ENCODE data around the gene PRTG.
A peak's percentile ranks its signal among the peaks of the same experiment; 100 is the strongest.
"Not testable (repeated sequence)": the region's sequence is repeated elsewhere in the genome, so short reads cannot be mapped to it uniquely, and the experiment has no call there.

The PRTG gene

DNA sequence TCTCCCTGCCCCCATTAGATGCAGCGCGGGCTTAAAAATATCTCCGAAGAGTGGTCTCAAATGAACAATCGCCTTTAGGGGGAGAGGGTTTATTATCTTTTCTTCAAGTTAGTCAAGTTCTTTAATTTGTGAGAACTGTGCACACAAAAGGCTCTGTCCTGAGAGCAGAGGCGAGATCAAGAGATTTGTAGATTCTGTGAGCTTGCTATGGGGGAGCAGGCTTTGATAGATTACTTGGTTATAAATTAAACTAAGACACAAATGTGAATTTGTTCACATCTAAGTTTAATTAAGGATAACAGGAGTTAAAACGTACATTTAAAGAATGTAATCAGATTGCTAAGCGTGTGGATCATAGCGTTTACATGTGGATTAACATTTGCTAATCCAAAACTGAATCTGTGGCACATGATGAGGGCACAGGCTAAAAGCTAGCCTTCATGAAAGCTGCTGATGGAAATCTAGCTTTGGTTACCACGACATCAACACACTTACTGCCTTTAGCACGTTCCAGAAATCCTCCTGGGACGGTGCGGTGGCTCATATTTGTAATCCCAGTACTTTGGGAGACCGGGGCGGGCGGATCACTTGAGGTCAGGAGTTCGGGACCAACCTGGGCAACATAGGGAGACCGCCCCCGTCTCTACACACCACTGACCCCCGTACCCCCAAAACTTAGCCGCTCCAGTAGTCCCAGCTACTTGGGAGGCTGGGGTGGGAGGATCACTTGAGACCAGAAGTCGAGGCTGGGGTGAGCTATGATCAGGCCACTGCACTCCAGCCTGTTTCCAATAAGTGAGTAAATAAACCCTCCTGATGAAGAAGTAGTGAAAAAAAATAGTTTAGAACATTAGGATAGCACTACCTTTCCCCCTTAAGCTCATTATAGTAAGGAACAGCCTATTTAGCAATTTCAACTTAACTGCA lies 1.0 kb upstream of the PRTG start:
- DNase-seq: peak; percentile 31

GRCh38 chr15:55742498-55742926 lies 440 bp downstream of the PRTG start:
- peak; percentile 76 for DNase-seq

DNA sequence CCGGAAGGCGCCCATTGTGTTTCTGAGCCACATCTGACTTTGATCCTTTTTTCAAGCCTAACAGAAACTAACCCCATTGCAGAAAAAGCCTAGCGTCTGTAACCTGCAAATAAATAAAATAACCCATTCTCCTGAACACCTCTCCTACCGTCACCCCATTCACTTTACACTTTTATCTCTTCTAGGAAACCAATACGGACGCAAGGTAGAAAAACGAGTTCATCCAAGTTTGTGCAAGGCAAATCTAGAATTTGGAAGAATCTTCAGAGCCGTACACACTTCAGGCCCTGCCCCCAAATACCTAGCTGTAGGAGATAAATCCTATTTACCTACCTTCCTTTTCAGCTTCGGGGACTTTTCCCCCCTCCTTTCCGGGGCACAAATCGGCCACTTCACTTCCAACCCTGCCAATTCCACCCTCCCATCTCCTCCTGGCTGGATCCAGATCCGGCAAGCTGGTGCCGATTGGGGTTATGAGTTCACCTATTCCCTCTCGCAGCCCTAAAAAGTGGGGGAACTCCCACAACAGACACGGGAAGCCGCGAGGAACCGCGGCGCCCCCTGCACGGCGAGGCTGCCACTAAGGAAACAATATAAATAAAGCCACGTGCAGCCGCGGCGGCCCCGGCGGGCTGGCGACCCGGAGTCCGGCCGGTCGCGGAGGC lies 987 bp downstream of the PRTG start:
- DNase-seq: peak; percentile 51

GRCh38 chr15:55740981-55741832 lies 1.7 kb downstream of the PRTG start:
- peak; percentile 33 for DNase-seq

- no peak for DNase-seq
Observed at GRCh38 chr15:55740359-55740878, 2.5 kb downstream of the PRTG start.

GRCh38 chr15:55739641-55740040 lies 3.3 kb downstream of the PRTG start:
- no peak for DNase-seq

DNA sequence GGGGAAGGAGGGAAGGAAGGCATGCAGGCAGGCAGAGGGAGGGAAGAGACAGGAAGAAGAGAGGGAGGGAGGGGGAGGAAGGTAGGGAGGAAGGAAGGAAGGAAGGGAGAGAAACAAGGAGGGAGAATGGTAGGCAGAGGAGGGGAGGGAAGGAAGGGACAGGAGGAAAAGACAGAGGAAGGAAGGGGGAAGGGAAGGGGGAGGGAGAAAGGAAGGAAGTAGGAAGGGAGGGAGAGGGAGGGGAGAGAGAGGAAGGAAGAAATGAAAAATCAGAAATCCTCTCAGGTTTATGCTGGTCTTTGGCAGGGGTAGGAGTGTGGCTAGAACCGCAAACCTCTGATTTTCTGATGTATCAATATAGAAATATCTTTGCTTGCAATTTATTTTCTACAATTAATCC lies 4.2 kb downstream of the PRTG start:
- DNase-seq: no peak

GRCh38 chr15:55737373-55737772 lies 5.6 kb downstream of the PRTG start:
- no peak for DNase-seq

GRCh38 chr15:55736756-55737155 lies 6.2 kb downstream of the PRTG start:
- no peak for DNase-seq

GRCh38 chr15:55734641-55735040 lies 8.3 kb downstream of the PRTG start:
- DNase-seq: no peak

- DNase-seq: not testable (repeated sequence)
Observed at GRCh38 chr15:55733461-55733860, 9.5 kb downstream of the PRTG start.

- DNase-seq: no peak
Observed at GRCh38 chr15:55721554-55722185, 21.3 kb downstream of the PRTG start.

DNA sequence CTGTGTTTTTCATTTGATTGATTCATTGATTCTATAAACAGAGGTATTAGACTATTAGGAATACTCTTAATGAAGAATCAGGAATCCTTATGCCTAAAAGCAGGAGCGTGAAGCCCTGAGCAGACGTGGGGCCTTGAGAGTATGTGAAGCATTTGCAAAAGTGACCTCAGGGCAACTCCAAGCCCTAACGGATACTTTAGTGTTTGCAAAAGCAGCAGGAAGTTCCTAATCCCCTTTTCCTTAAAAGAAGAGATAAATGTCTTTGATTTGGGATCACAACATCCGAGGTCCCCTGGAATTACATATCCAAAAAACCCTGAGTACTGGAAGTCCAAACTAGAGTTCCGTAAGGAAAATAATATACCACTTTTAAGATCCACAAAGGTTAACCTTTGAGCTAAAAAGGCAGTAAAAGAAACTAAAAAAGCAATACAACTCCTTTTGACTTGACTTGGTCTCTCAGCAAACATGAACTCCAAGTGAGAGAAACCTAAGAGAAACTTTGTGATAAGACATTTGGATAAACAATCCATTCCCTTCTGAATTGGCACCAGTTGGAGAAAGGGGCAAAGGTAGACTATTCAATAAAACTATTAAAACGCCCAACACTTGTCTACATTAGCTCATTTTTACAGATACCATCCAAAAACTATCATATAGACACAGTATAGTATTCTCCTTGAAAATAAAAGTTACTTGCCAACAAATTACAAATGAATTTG lies 27.4 kb downstream of the PRTG start:
- DNase-seq: no peak

DNA sequence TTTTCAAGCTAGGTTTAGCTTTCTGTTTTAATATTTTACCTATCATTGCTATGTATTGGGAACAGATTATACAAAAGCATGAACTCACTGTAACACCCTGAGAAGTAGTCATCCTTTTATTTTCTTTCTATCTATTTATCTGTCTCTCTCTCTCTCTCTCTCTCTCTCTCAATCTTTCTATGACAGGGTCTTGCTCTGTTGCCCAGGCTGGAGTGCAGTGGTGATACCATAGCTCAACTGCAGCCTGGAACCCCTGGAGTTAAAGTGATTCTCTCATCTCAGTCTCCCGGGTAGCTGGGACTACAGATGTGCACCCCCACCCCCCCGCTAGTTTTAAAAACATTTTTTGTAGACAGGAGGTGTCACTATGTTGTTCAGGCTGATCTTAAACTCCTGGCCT lies 28.9 kb downstream of the PRTG start:
- DNase-seq: no peak

DNA sequence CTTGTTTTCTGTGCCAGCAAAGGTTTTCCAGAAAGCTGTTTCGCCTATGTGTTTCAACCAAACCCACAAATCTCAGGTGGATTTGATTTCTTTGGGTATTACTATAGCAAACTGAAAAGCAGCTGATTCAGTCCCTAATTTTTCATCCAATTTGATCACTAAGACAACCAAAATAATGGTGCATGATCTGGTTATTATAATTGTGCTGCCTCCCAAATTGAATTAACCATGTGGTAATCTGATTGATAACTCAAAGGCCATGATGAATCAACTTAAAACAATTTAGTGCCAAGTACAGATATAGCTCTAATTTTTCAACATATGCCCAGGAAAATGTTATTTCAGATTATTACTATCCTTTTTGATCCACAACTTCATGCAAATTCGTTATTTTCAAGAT lies 30.6 kb downstream of the PRTG start:
- DNase-seq: no peak

DNA sequence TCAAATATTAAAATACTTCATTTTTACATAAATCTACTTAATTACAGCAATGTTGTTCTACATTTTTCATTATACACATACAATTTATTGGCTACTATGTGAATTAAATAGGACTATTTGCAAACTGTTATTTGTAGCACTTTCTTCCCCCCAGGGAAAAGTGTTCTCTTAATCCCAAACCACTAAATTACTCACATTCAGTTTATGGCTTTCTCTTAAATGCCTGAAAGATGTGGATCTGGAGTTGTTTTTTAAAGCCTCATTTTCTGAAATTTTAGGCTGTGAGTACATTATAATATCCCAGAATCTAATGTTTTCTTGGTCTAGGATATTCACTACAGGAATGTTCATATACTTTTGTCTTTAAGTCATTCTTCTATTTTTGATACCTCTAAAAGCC lies 32.7 kb downstream of the PRTG start:
- DNase-seq: no peak

DNA sequence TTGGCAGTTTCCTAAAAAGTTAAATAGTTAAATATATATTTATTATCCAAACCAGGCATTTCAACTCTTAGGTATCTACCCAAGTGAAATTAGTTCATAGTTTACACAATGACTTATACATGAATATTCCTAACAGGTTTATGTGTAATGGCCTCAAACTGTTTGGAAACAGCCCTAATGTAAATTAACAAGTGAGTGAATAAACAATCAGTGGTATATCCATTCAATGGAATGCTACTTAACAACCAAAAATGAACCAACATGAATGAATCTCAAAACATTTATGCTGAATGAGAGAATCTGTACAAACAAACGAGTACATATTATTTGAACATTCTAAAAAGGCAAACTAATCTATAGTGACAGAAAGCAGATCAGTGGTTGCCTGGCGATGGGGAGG lies 33.5 kb downstream of the PRTG start:
- no peak for DNase-seq

DNA sequence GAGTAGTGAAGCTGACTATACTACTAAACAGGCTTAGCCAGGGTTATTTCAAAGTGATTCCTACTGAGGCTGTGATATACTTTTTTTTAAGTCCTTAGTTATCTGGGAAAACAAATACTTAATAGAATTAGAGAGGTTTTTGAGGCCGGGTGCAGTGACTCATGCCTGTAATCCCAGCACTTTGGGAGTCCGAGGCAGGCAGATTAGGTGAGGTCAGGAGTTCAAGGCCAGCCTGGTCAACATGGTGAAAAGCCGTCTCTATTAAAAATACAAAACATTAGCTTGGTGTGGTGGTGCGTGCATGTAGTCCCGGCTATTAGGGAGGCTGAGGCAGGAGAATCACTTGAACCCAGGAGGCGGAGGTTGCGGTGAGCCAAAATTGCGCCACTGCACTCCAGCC lies 34.2 kb downstream of the PRTG start:
- DNase-seq: no peak

DNA sequence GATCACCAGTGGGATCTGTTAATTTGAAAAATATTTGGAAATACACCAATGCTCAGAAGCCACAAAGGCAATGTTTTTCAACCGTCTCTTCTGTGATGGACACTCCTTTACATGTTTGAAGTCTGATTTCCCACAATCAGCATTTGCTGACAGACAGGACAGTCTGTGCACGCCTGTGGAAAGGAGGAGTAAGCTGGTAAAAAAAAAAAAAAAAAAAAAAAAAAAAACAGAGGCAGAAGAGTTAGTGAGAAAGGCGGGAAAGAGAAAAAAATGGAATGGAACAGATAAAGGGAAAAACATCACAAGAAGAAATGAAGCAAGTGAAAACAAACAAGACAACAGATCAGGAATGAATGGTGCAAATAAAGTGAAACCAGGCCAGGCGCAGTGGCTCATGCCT lies 35.0 kb downstream of the PRTG start:
- no peak for DNase-seq

- DNase-seq: no peak
Observed at GRCh38 chr15:55707518-55707917, 35.4 kb downstream of the PRTG start.

GRCh38 chr15:55703873-55704301 lies 39.1 kb downstream of the PRTG start:
- DNase-seq: no peak

- no peak for DNase-seq
Observed at GRCh38 chr15:55700876-55701275, 42.1 kb downstream of the PRTG start.

Measured in left hindlimb (tissue), 1 donor.